GM12878 (cell line): ENCODE data around the gene DKKL1.

Experiments
- CEBPZ ChIP-seq: fragments of 150-350 bp; IDR thresholded peaks from 2 replicates; pipeline ENCODE4 v1.6.1; 2016; ENCODE audit warnings: low read depth, low read length
- EZH2 ChIP-seq: IDR thresholded peaks from 2 replicates; pipeline ENCODE4 v1.6.1; 2012; ENCODE audit warnings: low read depth, mild to moderate bottlenecking, control low read depth, inconsistent platforms, low read length, borderline replicate concordance; ENCODE audit not compliant: control insufficient read depth
- FOXM1 ChIP-seq: IDR thresholded peaks from 2 replicates; pipeline ENCODE4 v1.6.1; 2012; ENCODE audit warnings: low read depth, mild to moderate bottlenecking, inconsistent platforms, low read length, moderate library complexity
- POLR2AphosphoS5 ChIP-seq: IDR thresholded peaks from 2 replicates; pipeline ENCODE4 v1.6.1; 2011; ENCODE audit warnings: mild to moderate bottlenecking, low read length, inconsistent platforms
- RAD21 ChIP-seq: IDR thresholded peaks from 2 replicates; pipeline ENCODE4 v1.6.1; 2011; ENCODE audit warnings: mild to moderate bottlenecking, low read depth, low read length, moderate library complexity; ENCODE audit not compliant: insufficient read depth
- SMC3 ChIP-seq: IDR thresholded peaks from 2 replicates; pipeline ENCODE4 v1.6.1; 2011; ENCODE audit warnings: low read length, improper control_type of control experiment, borderline replicate concordance
- TAF1 ChIP-seq: IDR thresholded peaks from 2 replicates; pipeline ENCODE4 v1.6.1; 2011; ENCODE audit warnings: mild to moderate bottlenecking, low read depth, low read length, borderline replicate concordance
- YY1 ChIP-seq: IDR thresholded peaks from 2 replicates; pipeline ENCODE4 v1.6.1; 2011; ENCODE audit warnings: low read depth, mild to moderate bottlenecking, low read length
- TF ChIP-seq, protein P1 (sequence below), 3 experiments: IDR thresholded peaks in 2 of 3; conservative IDR thresholded peaks in 1 of 3; 2 replicates each; pipeline ENCODE4 v1.5.1; 2011; ENCODE audit warnings: low read depth in 3 of 3, low read length in 3 of 3, mild to moderate bottlenecking in 3 of 3, control low read depth in 2 of 3, moderate library complexity in 2 of 3, inconsistent platforms in 1 of 3, mixed read lengths in 1 of 3; ENCODE audit not compliant: control insufficient read depth in 2 of 3, insufficient read depth in 1 of 3; ENCODE audit errors: extremely low read depth in 1 of 3

- TF ChIP-seq YY1 = no peak
- no peak for TF ChIP-seq CEBPZ
- TF ChIP-seq, protein P1, sequence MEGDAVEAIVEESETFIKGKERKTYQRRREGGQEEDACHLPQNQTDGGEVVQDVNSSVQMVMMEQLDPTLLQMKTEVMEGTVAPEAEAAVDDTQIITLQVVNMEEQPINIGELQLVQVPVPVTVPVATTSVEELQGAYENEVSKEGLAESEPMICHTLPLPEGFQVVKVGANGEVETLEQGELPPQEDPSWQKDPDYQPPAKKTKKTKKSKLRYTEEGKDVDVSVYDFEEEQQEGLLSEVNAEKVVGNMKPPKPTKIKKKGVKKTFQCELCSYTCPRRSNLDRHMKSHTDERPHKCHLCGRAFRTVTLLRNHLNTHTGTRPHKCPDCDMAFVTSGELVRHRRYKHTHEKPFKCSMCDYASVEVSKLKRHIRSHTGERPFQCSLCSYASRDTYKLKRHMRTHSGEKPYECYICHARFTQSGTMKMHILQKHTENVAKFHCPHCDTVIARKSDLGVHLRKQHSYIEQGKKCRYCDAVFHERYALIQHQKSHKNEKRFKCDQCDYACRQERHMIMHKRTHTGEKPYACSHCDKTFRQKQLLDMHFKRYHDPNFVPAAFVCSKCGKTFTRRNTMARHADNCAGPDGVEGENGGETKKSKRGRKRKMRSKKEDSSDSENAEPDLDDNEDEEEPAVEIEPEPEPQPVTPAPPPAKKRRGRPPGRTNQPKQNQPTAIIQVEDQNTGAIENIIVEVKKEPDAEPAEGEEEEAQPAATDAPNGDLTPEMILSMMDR (IDR thresholded peaks at IDR 0.05 in 2 of 3, conservative IDR thresholded peaks at IDR 0.05 in 1 of 3; ENCODE audit: control insufficient read depth in 2 of 3, extremely low read depth in 1 of 3, insufficient read depth in 1 of 3, low read depth in 3 of 3, low read length in 3 of 3) = no peak
- no peak for TF ChIP-seq EZH2
- TF ChIP-seq SMC3 = no peak
- TF ChIP-seq POLR2AphosphoS5 = no peak
- TF ChIP-seq TAF1 = no peak
- TF ChIP-seq FOXM1 = no peak
- TF ChIP-seq RAD21 = no peak
These were observed 36.4 kb downstream of the DKKL1 start for GRCh38 chr19:49400029-49400428.
